ENCODE measurements around the gene CORIN. TPM values are rescaled to one million over a fixed set of nuclear protein-coding genes. Genes with fewer than 3 reads are reported as not detected.

The CORIN gene
- total and polyA plus RNA-seq, 7 experiments from 2014 or later: 0.07 to 0.19 (median 0.08) TPM; not detected in 4

DNA sequence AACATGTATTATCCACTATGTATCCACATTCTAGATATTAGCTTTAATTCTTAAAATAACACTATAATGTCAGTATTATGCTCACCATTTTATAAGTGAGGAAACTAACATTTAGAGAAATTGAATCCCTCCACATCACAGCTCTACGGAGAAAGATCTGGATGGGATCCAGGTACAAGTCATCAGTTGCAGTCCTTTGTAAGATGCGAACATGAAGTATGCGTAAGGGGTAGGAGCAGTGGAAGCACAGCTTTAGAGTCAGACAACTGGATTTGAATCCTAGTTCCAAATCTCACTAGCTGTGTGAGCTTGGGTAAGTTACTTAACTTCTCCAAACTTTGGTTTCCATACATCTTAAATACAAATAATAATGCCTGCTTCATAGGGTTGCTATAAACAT, 190.3 kb downstream of the CORIN start:
- Histone ChIP-seq H3K9me3 (ENCODE audit: control insufficient read depth in 2 of 3, low read length in 3 of 3) (no peaks in the 10 kb centered on the region), H3K4me1 (ENCODE audit: control insufficient read depth in 2 of 2, insufficient read depth in 2 of 2, low read length in 2 of 2) (no peaks in the 10 kb centered on the region), H3K4me3 (ENCODE audit: low read length) (no peak overlapping the region), H3K27ac (ENCODE audit: low read depth, low read length) (no peak overlapping the region), H3K36me3 (ENCODE audit: control insufficient read depth in 2 of 3, insufficient read depth in 3 of 3, low read length in 3 of 3) (no peaks in the 10 kb centered on the region), H3K27me3 (ENCODE audit: control insufficient read depth in 2 of 2, insufficient read depth in 2 of 2, low read length in 2 of 2) (peaks cover 0 to 4% of the 10 kb centered on the region in 2 donors)
- Mint-ChIP-seq H3K36me3 (no peaks in the 10 kb centered on the region), H3K4me1 (no peaks in the 10 kb centered on the region), H3K4me3 (no peak overlapping the region), H3K27ac (no peak overlapping the region), H3K27me3 (peaks cover 10 to 17% (median 14%) of the 10 kb centered on the region in 5 donors), H3K9me3 (no peaks in the 10 kb centered on the region)
- ChIA-PET POLR2A (no interaction called here), CTCF (no interaction called here)
- DNase-seq (no peak), ATAC-seq (no peak)
- intact Hi-C loops (cut with micrococcal nuclease): no loop called here

DNA sequence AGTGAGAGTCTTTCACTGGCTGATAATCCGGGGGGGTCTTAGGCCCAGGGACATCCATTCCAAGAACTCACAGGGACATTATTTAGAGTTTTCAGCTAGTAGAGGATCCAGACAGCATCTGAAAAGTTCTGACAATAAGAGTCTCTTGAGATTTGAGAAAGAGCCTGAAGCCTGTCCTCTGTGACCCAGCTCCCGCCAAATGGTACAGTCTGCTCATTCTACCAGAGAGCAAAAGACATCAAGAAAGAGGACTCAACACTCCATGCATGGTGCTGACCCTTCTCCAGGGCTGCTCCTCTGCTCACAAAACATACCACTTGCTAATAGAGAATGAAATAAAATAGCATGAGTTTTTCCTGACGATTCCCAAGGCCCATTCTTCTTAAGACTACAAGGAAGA, 190.8 kb downstream of the CORIN start:
- intact Hi-C loops (cut with micrococcal nuclease): no loop called here
- Histone ChIP-seq H3K27ac (ENCODE audit: low read depth, low read length) (no peak overlapping the region), H3K36me3 (ENCODE audit: control insufficient read depth in 2 of 3, insufficient read depth in 3 of 3, low read length in 3 of 3) (no peaks in the 10 kb centered on the region), H3K9me3 (ENCODE audit: control insufficient read depth in 2 of 3, low read length in 3 of 3) (no peaks in the 10 kb centered on the region), H3K4me3 (ENCODE audit: low read length) (no peak overlapping the region), H3K4me1 (ENCODE audit: control insufficient read depth in 2 of 2, insufficient read depth in 2 of 2, low read length in 2 of 2) (no peaks in the 10 kb centered on the region), H3K27me3 (ENCODE audit: control insufficient read depth in 2 of 2, insufficient read depth in 2 of 2, low read length in 2 of 2) (peaks cover 0 to 4% of the 10 kb centered on the region in 2 donors)
- POLR2A ChIA-PET: no interaction called here
- Mint-ChIP-seq H3K9me3 (no peaks in the 10 kb centered on the region), H3K27ac (no peak overlapping the region), H3K36me3 (no peaks in the 10 kb centered on the region), H3K4me3 (no peak overlapping the region), H3K27me3 (peaks cover 10 to 18% (median 16%) of the 10 kb centered on the region in 5 donors), H3K4me1 (no peaks in the 10 kb centered on the region)
- DNase-seq (no peak), ATAC-seq (no peak)
- CTCF ChIA-PET: no interaction called here

DNA sequence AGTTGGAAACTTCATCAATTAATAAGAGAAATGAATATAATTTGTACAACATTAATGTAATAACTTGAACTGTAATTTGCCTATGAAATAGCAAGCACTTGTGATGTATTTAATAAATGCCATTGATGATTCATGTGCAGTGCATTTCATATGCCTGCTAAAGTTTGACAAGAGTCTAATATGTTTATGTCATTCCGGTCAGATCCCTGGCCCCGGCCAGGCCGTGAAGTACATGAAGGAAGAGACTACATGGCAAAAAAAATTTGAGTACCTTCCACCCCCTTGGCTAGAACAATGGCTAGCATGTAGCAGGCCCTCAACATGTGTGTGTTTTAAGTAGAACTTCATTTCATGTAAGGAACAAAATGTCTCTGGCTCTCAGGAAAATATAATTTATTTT, 191.5 kb downstream of the CORIN start:
- no peak for ATAC-seq
- H3K4me3 Mint-ChIP-seq: no peak overlapping the region
- no peak for DNase-seq
- no peaks in the 10 kb centered on the region for H3K9me3 Mint-ChIP-seq
- H3K4me1 Mint-ChIP-seq: no peaks in the 10 kb centered on the region
- Histone ChIP-seq H3K9me3 (ENCODE audit: control insufficient read depth in 2 of 3, low read length in 3 of 3) (no peaks in the 10 kb centered on the region), H3K36me3 (ENCODE audit: control insufficient read depth in 2 of 3, insufficient read depth in 3 of 3, low read length in 3 of 3) (no peaks in the 10 kb centered on the region), H3K4me3 (ENCODE audit: low read length) (no peak overlapping the region), H3K4me1 (ENCODE audit: control insufficient read depth in 2 of 2, insufficient read depth in 2 of 2, low read length in 2 of 2) (no peaks in the 10 kb centered on the region), H3K27me3 (ENCODE audit: control insufficient read depth in 2 of 2, insufficient read depth in 2 of 2, low read length in 2 of 2) (peaks cover 0 to 4% of the 10 kb centered on the region in 2 donors), H3K27ac (ENCODE audit: low read depth, low read length) (no peak overlapping the region)
- no peaks in the 10 kb centered on the region for H3K36me3 Mint-ChIP-seq
- intact Hi-C loops (cut with micrococcal nuclease): no loop called here
- H3K27me3 Mint-ChIP-seq: peaks cover 10 to 18% (median 15%) of the 10 kb centered on the region in 5 donors
- no peak overlapping the region for H3K27ac Mint-ChIP-seq
- ChIA-PET POLR2A (no interaction called here), CTCF (no interaction called here)

DNA sequence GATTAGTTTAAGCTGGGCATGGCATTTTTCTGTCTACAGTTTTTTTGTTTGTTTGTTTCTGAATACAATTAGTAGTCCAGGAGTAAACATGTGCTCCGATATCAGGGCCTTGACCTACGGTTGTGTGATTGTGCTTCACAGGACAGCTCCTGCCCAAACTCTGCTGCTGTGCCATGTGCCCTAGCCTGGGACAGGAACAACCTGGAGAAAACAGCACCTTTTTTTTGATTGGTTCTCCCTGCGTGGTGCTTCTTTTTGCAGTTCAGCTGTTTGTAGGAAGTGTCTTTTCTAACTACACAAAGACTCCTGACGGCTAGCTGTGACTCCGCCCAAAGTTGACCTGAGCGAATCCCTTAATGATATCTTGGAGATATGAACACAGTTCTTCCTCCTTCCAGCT, 194.0 kb downstream of the CORIN start:
- ATAC-seq (no peak), DNase-seq (no peak)
- H3K27ac ChIP-seq (ENCODE audit: low read depth, low read length): no peak overlapping the region
- H3K27me3 ChIP-seq (ENCODE audit: control insufficient read depth in 2 of 2, insufficient read depth in 2 of 2, low read length in 2 of 2): no peaks in the 10 kb centered on the region
- no peaks in the 10 kb centered on the region for H3K36me3 ChIP-seq (ENCODE audit: control insufficient read depth in 2 of 3, insufficient read depth in 3 of 3, low read length in 3 of 3)
- no peaks in the 10 kb centered on the region for H3K9me3 ChIP-seq (ENCODE audit: control insufficient read depth in 2 of 3, low read length in 3 of 3)
- Mint-ChIP-seq H3K27me3 (peaks cover 5 to 14% (median 11%) of the 10 kb centered on the region in 5 donors), H3K4me1 (no peaks in the 10 kb centered on the region), H3K27ac (no peak overlapping the region), H3K9me3 (peaks cover 0 to under 1% (median 0%) of the 10 kb centered on the region in 11 donors), H3K4me3 (no peak overlapping the region), H3K36me3 (no peaks in the 10 kb centered on the region)
- H3K4me3 ChIP-seq (ENCODE audit: low read length): no peak overlapping the region
- ChIA-PET POLR2A (no interaction called here), CTCF (no interaction called here)
- intact Hi-C loops (cut with micrococcal nuclease): no loop called here
- H3K4me1 ChIP-seq (ENCODE audit: control insufficient read depth in 2 of 2, insufficient read depth in 2 of 2, low read length in 2 of 2): no peaks in the 10 kb centered on the region

DNA sequence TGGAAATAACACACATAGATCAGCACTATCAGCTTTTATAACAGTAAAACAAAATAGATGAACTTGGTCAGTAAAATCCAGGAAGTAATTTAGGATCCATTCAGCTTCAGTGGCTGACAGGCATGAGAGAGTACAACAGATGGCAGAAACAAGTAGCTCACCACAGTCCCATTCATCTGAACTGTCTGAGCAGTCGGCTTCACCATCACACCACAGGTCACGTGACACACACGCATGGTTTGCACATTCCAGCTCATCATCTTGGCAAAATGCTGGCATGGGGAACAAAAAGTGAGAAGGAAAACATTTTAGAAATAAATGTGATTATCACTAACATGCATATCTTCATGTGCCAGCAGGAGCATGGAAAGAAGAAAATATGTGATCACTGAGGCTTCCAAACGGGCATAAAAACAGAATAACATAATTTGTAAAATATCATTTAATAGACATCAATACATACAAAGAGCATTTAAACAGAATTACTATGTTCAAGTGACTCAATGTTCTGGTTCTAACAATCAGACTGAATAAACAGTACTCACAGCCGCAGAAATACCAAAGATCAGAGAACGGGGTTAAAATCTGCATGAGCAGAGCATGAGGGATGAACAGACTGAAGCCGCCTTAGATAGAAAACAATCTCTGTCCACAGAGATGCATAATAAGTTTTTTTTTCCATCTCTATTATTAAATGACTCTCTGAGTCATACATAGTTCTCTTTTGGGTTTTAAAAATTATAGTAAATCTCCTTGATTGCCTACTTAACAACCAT, 194.7 kb downstream of the CORIN start:
- Histone ChIP-seq H3K9me3 (ENCODE audit: control insufficient read depth in 2 of 3, low read length in 3 of 3) (no peaks in the 10 kb centered on the region), H3K27ac (ENCODE audit: low read depth, low read length) (no peak overlapping the region), H3K4me1 (ENCODE audit: control insufficient read depth in 2 of 2, insufficient read depth in 2 of 2, low read length in 2 of 2) (no peaks in the 10 kb centered on the region), H3K36me3 (ENCODE audit: control insufficient read depth in 2 of 3, insufficient read depth in 3 of 3, low read length in 3 of 3) (no peaks in the 10 kb centered on the region), H3K4me3 (ENCODE audit: low read length) (no peak overlapping the region), H3K27me3 (ENCODE audit: control insufficient read depth in 2 of 2, insufficient read depth in 2 of 2, low read length in 2 of 2) (no peaks in the 10 kb centered on the region)
- peaks cover 0 to 7% (median 0%) of the 10 kb centered on the region in 11 donors for H3K9me3 Mint-ChIP-seq
- intact Hi-C loops (cut with micrococcal nuclease): no loop called here
- no peak overlapping the region for H3K27ac Mint-ChIP-seq
- POLR2A ChIA-PET: no interaction called here
- no peak for ATAC-seq
- DNase-seq: no peak
- CTCF ChIA-PET: no interaction called here
- H3K4me3 Mint-ChIP-seq: no peak overlapping the region
- H3K4me1 Mint-ChIP-seq: no peaks in the 10 kb centered on the region
- peaks cover 11 to 20% (median 15%) of the 10 kb centered on the region in 5 donors for H3K27me3 Mint-ChIP-seq
- H3K36me3 Mint-ChIP-seq: no peaks in the 10 kb centered on the region

DNA sequence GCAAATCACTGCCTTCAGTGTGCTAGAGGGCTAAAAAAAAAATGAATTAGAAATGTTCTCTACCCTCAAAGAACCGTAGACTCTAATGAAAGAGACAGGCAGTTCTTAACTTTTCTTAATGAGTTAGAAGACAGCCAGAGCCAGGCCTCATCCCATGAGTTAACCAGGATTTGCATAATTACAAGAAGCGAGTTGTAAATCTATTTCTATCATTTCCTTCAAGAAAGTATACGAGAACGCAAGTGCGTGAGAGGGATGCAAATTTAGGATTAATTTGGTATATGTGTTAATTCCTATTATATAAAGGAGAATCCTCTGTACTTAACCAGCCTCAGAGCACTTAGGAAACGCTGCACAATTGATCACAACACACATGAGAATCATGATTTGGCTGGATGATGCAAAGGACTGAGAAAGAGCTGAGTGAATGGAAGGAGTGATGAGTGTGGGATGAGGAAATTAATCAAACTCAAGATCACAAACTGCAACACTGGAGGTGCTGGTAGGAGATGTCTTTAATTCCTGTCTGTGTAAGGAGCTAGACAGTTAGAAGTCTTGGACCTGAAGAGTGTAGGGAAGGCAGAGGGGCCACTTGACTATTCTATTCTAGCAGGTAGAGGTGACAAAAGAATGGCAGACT, 195.6 kb downstream of the CORIN start:
- Histone ChIP-seq H3K4me3 (ENCODE audit: low read length) (no peak overlapping the region), H3K36me3 (ENCODE audit: control insufficient read depth in 2 of 3, insufficient read depth in 3 of 3, low read length in 3 of 3) (no peaks in the 10 kb centered on the region), H3K9me3 (ENCODE audit: control insufficient read depth in 2 of 3, low read length in 3 of 3) (no peaks in the 10 kb centered on the region), H3K27ac (ENCODE audit: low read depth, low read length) (no peak overlapping the region), H3K27me3 (ENCODE audit: control insufficient read depth in 2 of 2, insufficient read depth in 2 of 2, low read length in 2 of 2) (no peaks in the 10 kb centered on the region), H3K4me1 (ENCODE audit: control insufficient read depth in 2 of 2, insufficient read depth in 2 of 2, low read length in 2 of 2) (no peaks in the 10 kb centered on the region)
- ATAC-seq (no peak), DNase-seq (no peak)
- intact Hi-C loops (cut with micrococcal nuclease): no loop called here
- Mint-ChIP-seq H3K27ac (no peak overlapping the region), H3K9me3 (peaks cover 0 to 13% (median 2%) of the 10 kb centered on the region in 11 donors), H3K27me3 (peaks cover 10 to 21% (median 11%) of the 10 kb centered on the region in 5 donors), H3K36me3 (no peaks in the 10 kb centered on the region), H3K4me1 (no peaks in the 10 kb centered on the region), H3K4me3 (no peak overlapping the region)
- POLR2A ChIA-PET: no interaction called here
- CTCF ChIA-PET: no interaction called here

DNA sequence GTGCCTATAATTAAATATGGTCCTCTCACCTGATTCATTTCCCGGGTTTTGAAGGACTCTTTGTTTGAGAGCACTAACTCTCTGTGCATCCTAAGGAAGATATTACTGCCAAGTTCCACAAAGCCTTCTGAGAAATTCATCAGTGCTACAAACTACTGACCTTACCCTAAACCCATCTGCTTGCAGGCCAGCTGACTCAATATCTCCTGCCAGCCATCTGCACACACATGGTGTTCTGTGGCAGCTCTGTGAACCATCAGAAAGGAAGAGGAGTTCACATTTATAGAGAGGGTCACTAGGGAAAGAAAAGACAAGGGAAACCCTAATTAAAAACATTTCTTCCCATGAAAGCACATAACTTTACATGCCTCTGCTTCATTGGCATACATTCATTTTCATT, 196.1 kb downstream of the CORIN start:
- peaks cover 0 to 4% (median 0%) of the 10 kb centered on the region in 5 donors for H3K36me3 Mint-ChIP-seq
- ATAC-seq: no peak
- no peak overlapping the region for H3K4me3 Mint-ChIP-seq
- H3K27me3 ChIP-seq (ENCODE audit: control insufficient read depth in 2 of 2, insufficient read depth in 2 of 2, low read length in 2 of 2): no peaks in the 10 kb centered on the region
- no peak for DNase-seq
- no peaks in the 10 kb centered on the region for H3K36me3 ChIP-seq (ENCODE audit: control insufficient read depth in 2 of 3, insufficient read depth in 3 of 3, low read length in 3 of 3)
- H3K27me3 Mint-ChIP-seq: peaks cover 11 to 26% (median 14%) of the 10 kb centered on the region in 5 donors
- CTCF ChIA-PET: no interaction called here
- no peak overlapping the region for H3K4me3 ChIP-seq (ENCODE audit: low read length)
- POLR2A ChIA-PET: no interaction called here
- H3K4me1 ChIP-seq (ENCODE audit: control insufficient read depth in 2 of 2, insufficient read depth in 2 of 2, low read length in 2 of 2): no peaks in the 10 kb centered on the region
- no peak overlapping the region for H3K27ac Mint-ChIP-seq
- no peaks in the 10 kb centered on the region for H3K4me1 Mint-ChIP-seq
- H3K27ac ChIP-seq (ENCODE audit: low read depth, low read length): no peak overlapping the region
- intact Hi-C loops (cut with micrococcal nuclease): no loop called here
- H3K9me3 Mint-ChIP-seq: peaks cover 0 to 19% (median 5%) of the 10 kb centered on the region in 11 donors
- no peaks in the 10 kb centered on the region for H3K9me3 ChIP-seq (ENCODE audit: control insufficient read depth in 2 of 3, low read length in 3 of 3)

Measured in naive thymus-derived CD4-positive, alpha-beta T cell (primary cell).